Thyroid gland (tissue), 4 donors: Measurements from ENCODE around the gene BDH1.
A peak's percentile ranks its signal among the peaks of the same experiment; 100 is the strongest.

Experiments
- POLR2A ChIP-seq, 2 donors: fragments of 450-650 bp; IDR thresholded peaks; one replicate each; pipeline ENCODE4 v1.6.1; 2017; ENCODE audit warnings: antibody characterized with exemption in 2 of 2, mild to moderate bottlenecking in 2 of 2, moderate library complexity in 1 of 2
- TF ChIP-seq, protein P1 (sequence below), 6 experiments: fragments of 200-600 bp in 3 of 6; fragments of 450-650 bp in 3 of 6; sonication (generic) in 3 of 6; IDR thresholded peaks; one replicate each; pipeline ENCODE4 v1.5.1; 2016 to 2019; ENCODE audit warnings: antibody characterized with exemption in 6 of 6, mild to moderate bottlenecking in 2 of 6, inconsistent platforms in 1 of 6, moderate library complexity in 1 of 6

DNA sequence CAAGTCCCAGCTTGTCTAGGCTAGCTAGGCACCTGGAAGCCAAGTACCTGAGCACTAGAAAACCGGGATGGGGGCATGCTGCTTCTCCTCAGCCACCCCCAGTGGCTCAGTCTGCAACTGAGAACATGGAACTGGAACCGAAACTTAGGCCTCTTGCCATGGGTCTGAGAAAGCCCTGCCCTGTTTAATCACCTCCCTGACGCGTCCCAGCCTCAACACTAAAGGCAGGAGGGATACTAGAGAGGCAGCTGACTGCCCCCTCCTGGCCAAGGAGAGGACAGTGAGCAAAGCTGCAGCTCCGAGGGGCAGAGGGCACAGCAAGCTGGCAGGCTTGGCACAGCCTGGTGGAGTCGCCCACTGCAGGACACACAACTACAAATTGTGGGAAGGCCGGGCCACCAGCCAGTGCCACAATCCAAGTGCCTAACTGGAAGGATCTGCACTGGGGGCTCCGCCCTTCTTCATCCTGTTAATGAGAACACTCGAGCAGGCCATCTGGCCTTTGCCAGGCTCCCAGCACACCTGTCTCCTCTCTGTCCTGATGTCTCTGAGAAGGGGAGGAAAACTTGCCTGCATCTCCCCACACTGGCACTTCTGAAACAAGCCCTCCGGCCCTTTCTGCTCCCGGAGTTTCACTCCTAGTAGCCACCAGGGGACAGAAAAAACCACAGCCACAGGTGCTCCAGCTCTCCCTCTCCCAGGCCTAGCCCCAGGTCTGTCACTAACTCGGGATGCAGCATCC, 53.7 kb downstream of the BDH1 start:
- TF ChIP-seq, protein P1, sequence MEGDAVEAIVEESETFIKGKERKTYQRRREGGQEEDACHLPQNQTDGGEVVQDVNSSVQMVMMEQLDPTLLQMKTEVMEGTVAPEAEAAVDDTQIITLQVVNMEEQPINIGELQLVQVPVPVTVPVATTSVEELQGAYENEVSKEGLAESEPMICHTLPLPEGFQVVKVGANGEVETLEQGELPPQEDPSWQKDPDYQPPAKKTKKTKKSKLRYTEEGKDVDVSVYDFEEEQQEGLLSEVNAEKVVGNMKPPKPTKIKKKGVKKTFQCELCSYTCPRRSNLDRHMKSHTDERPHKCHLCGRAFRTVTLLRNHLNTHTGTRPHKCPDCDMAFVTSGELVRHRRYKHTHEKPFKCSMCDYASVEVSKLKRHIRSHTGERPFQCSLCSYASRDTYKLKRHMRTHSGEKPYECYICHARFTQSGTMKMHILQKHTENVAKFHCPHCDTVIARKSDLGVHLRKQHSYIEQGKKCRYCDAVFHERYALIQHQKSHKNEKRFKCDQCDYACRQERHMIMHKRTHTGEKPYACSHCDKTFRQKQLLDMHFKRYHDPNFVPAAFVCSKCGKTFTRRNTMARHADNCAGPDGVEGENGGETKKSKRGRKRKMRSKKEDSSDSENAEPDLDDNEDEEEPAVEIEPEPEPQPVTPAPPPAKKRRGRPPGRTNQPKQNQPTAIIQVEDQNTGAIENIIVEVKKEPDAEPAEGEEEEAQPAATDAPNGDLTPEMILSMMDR (IDR thresholded peaks at IDR 0.05), result peak in 4 of 6 experiments; percentile 34 to 50 (median 42)
- no peak for TF ChIP-seq POLR2A (IDR thresholded peaks at IDR 0.05)
